ENCODE data around the gene ATP9B.

ATP9B gene

GRCh38 chr18:79227621-79228020 is 158.4 kb downstream of the ATP9B start:
- H2AFZ ChIP-seq (ENCODE audit: low read depth, low read length), result no peak overlapping the region
- H3K79me2 ChIP-seq (ENCODE audit: low read length), result no peaks in the 10 kb centered on the region
- no peak overlapping the region for H3K27ac ChIP-seq (ENCODE audit: low read length)
- H3K36me3 ChIP-seq (replicated peaks; ENCODE audit: low read depth, low read length), result no peaks in the 10 kb centered on the region
- no peaks in the 10 kb centered on the region for H3K9me3 ChIP-seq (ENCODE audit: insufficient read depth, low read length)
- no peak for TF ChIP-seq EZH2phosphoT487 (IDR thresholded peaks at IDR 0.05; ENCODE audit: low read depth)
- TF ChIP-seq, protein P1, sequence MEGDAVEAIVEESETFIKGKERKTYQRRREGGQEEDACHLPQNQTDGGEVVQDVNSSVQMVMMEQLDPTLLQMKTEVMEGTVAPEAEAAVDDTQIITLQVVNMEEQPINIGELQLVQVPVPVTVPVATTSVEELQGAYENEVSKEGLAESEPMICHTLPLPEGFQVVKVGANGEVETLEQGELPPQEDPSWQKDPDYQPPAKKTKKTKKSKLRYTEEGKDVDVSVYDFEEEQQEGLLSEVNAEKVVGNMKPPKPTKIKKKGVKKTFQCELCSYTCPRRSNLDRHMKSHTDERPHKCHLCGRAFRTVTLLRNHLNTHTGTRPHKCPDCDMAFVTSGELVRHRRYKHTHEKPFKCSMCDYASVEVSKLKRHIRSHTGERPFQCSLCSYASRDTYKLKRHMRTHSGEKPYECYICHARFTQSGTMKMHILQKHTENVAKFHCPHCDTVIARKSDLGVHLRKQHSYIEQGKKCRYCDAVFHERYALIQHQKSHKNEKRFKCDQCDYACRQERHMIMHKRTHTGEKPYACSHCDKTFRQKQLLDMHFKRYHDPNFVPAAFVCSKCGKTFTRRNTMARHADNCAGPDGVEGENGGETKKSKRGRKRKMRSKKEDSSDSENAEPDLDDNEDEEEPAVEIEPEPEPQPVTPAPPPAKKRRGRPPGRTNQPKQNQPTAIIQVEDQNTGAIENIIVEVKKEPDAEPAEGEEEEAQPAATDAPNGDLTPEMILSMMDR (IDR thresholded peaks at IDR 0.05; ENCODE audit: low read depth, low read length), result no peak
- no peaks in the 10 kb centered on the region for H3K27me3 ChIP-seq (ENCODE audit: low read depth, low read length)
- H3K4me1 ChIP-seq (ENCODE audit: low read length), result peaks cover 6% of the 10 kb centered on the region
- H3K9ac ChIP-seq (ENCODE audit: low read length), result no peak overlapping the region
- no peaks in the 10 kb centered on the region for H4K20me1 ChIP-seq (ENCODE audit: insufficient read depth, low read length)
- no peak overlapping the region for H3K4me3 ChIP-seq (ENCODE audit: low read length)
- no peak overlapping the region for H3K4me2 ChIP-seq (ENCODE audit: low read length)

DNA sequence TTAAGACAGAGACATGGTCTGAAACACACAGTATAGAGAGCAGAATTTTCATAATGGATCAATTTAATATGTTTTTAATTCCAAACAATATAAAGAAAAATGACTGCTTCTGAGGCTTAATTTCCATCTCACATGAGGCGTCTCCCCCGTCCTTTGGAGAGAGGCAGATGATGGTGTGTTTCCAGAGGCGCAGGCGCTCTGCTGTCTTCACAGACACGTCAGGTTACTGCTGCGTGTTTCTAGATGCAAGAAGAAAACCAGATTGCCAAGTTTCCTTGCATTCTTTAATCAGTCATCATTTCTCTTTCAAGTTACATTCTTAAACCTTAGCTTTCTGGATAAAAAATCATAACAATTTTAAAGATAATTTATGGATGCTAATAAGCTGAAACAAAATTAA is 160.2 kb downstream of the ATP9B start:
- H3K9me3 ChIP-seq (ENCODE audit: insufficient read depth, low read length), result no peaks in the 10 kb centered on the region
- TF ChIP-seq, protein P1 (IDR thresholded peaks at IDR 0.05; ENCODE audit: low read depth, low read length), result no peak
- TF ChIP-seq EZH2phosphoT487 (IDR thresholded peaks at IDR 0.05; ENCODE audit: low read depth), result no peak
- no peak overlapping the region for H3K27ac ChIP-seq (ENCODE audit: low read length)
- H3K4me1 ChIP-seq (ENCODE audit: low read length), result no peaks in the 10 kb centered on the region
- no peaks in the 10 kb centered on the region for H3K27me3 ChIP-seq (ENCODE audit: low read depth, low read length)
- no peak overlapping the region for H2AFZ ChIP-seq (ENCODE audit: low read depth, low read length)
- no peak overlapping the region for H3K4me3 ChIP-seq (ENCODE audit: low read length)
- H3K36me3 ChIP-seq (replicated peaks; ENCODE audit: low read depth, low read length), result no peaks in the 10 kb centered on the region
- H3K4me2 ChIP-seq (ENCODE audit: low read length), result no peak overlapping the region
- H3K79me2 ChIP-seq (ENCODE audit: low read length), result no peaks in the 10 kb centered on the region
- no peaks in the 10 kb centered on the region for H4K20me1 ChIP-seq (ENCODE audit: insufficient read depth, low read length)
- no peak overlapping the region for H3K9ac ChIP-seq (ENCODE audit: low read length)

GRCh38 chr18:79234438-79234837 is 165.2 kb downstream of the ATP9B start:
- no peaks in the 10 kb centered on the region for H3K27me3 ChIP-seq (ENCODE audit: low read depth, low read length)
- no peak overlapping the region for H3K9ac ChIP-seq (ENCODE audit: low read length)
- no peaks in the 10 kb centered on the region for H3K79me2 ChIP-seq (ENCODE audit: low read length)
- TF ChIP-seq EZH2phosphoT487 (IDR thresholded peaks at IDR 0.05; ENCODE audit: low read depth), result no peak
- TF ChIP-seq, protein P1 (IDR thresholded peaks at IDR 0.05; ENCODE audit: low read depth, low read length), result no peak
- no peaks in the 10 kb centered on the region for H3K36me3 ChIP-seq (replicated peaks; ENCODE audit: low read depth, low read length)
- no peak overlapping the region for H3K4me3 ChIP-seq (ENCODE audit: low read length)
- H3K4me2 ChIP-seq (ENCODE audit: low read length), result no peak overlapping the region
- no peak overlapping the region for H2AFZ ChIP-seq (ENCODE audit: low read depth, low read length)
- H3K9me3 ChIP-seq (ENCODE audit: insufficient read depth, low read length), result no peaks in the 10 kb centered on the region
- H4K20me1 ChIP-seq (ENCODE audit: insufficient read depth, low read length), result 0 out of 2 replicates have a peak, but pooled peaks cover 4% of the 10 kb centered on the region
- no peak overlapping the region for H3K27ac ChIP-seq (ENCODE audit: low read length)
- H3K4me1 ChIP-seq (ENCODE audit: low read length), result no peaks in the 10 kb centered on the region

- Histone ChIP-seq H3K9ac (ENCODE audit: low read length) (no peak overlapping the region), H2AFZ (ENCODE audit: low read depth, low read length) (no peak overlapping the region), H3K27me3 (ENCODE audit: low read depth, low read length) (no peaks in the 10 kb centered on the region), H3K4me1 (ENCODE audit: low read length) (peaks cover 5% of the 10 kb centered on the region; the same call in 1 of the 2 replicates), H3K9me3 (ENCODE audit: insufficient read depth, low read length) (no peaks in the 10 kb centered on the region), H3K4me2 (ENCODE audit: low read length) (no peak overlapping the region), H4K20me1 (ENCODE audit: insufficient read depth, low read length) (0 out of 2 replicates have a peak, but pooled peaks cover 4% of the 10 kb centered on the region), H3K36me3 (replicated peaks; ENCODE audit: low read depth, low read length) (no peaks in the 10 kb centered on the region), H3K4me3 (ENCODE audit: low read length) (no peak overlapping the region), H3K79me2 (ENCODE audit: low read length) (no peaks in the 10 kb centered on the region), H3K27ac (ENCODE audit: low read length) (no peak overlapping the region)
- no peak for TF ChIP-seq EZH2phosphoT487 (IDR thresholded peaks at IDR 0.05; ENCODE audit: low read depth)
- TF ChIP-seq, protein P1 (IDR thresholded peaks at IDR 0.05; ENCODE audit: low read depth, low read length), result no peak
Observed at GRCh38 chr18:79239631-79240030, 170.4 kb downstream of the ATP9B start.
